Measurements from ENCODE around the gene SUSD4. TPM values are rescaled to one million over a fixed set of nuclear protein-coding genes. Genes with fewer than 3 reads are reported as not detected.

The SUSD4 gene
- 0.47 TPM in 1 of 2 replicates, not detected in the other for total RNA-seq

DNA sequence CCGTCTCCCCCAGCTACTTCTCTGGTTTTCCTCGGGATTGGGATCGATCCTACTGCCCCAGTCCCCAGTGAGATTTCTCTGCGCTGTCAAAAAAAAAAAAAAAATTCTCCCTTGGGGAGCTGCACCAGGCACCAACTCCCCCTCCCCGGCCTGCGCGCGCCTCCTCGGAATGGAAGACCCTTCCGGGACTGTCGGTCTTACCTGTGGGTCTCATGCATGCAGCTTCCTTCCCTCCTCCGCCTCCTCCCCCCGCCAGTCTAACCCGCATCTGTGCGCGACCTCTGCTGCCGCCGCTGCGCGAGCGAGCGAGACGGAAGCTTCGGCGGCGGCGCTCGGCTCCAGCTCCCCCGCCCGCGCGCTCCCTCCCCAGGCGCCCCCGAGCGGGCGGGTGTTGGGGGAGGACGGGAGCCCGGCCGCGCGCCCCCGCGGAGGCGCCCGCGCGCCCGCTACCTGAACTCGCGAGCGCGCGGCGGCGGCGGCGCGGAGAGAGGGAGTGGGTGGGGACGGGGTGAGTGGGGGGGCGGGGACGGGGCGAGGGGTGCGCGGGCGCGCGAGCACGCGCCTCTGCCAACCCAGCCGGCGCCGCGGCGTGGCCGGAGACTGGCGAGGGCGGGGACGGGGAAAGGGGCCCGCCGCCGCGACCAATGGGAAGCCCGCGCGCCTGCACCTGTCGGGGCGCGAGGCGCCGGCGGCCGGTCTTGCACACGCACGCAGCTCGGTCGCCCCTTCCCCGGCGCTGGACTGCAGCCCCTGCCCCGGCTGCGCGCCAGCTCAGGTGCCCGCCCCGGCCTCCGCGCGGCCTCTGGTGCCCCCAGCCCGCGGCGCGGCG, at the start of gene SUSD4:
Gene SUSD4 (minus strand): TSS at position 321 of the 829 bp plus-strand sequence. CDS start 751 bp downstream, outside the sequence.

GRCh38 chr1:223393275-223394214, 29.6 kb upstream of the SUSD4 start, which contains the start of gene CCDC185:
Gene CCDC185, plus strand, starts transcription at chr1:223393415. Its CDS starts 61 bp downstream, at chr1:223393476.

Other genes with a start within 250 kb of the SUSD4 start
- gene TLR5, start 220.9 kb downstream of the SUSD4 start, total RNA-seq = 0.17 and 0.70 TPM in 2 replicates
- not detected in 2 replicates for gene CCDC185, start 29.2 kb upstream of the SUSD4 start, total RNA-seq

Data from pericardium fibroblast (primary cell).